PC-9 (cell line): ENCODE results near the gene CDH13.

Experiments used
- CTCF ChIP-seq: fragments of 200-600 bp; sonication (generic); conservative IDR thresholded peaks from 2 replicates; pipeline ENCODE4 v1.6.1; 2017; ENCODE audit warnings: mixed run types, antibody characterized with exemption, mild to moderate bottlenecking, moderate library complexity
- EZH2 ChIP-seq: fragments of 200-600 bp; sonication (generic); IDR thresholded peaks from 2 replicates; pipeline ENCODE4 v1.8.0; 2017; ENCODE audit warnings: antibody characterized with exemption, low read depth

DNA sequence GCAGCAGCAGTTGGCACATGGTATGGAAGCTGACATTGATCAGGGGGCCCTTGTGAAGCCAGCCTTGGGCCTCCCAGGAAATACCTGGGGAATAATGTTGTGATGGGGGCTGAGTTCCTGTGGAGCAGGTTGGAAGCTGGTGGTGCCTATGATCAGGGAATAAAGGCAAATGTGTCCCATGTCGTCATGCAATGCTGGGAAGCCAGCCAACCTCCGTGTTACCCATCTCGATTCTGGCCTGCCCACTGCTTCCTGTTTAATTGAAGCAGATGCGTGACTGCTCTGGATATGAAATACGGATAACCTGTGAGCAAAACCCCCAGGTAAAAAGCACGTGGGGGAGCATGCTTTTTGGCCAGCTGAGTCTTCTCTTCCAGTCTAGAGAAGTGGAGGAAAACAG lies 600.6 kb downstream of the CDH13 start:
- TF ChIP-seq CTCF (no peak), EZH2 (no peak)
